Left renal cortex interstitium (tissue), 4 donors: ENCODE results near the gene CCND1. TPM values are rescaled to one million over a fixed set of nuclear protein-coding genes. Genes with fewer than 3 reads are reported as not detected.

Source experiments
- DNase-seq, 4 donors: peaks; one replicate each; pipeline ENCODE4 v3.0.0-alpha.2; 2013; ENCODE audit warnings: low read depth in 4 of 4, low spot score in 2 of 4, missing footprints in 1 of 4
- polyA plus RNA-seq, 4 donors: library from polyadenylated mRNA; unstranded; fragments of 120-200 nt; gene quantifications; one replicate each; pipeline ENCODE4 v1.2.1, GENCODE V29; 2013; ENCODE audit not compliant: insufficient read length in 4 of 4

The CCND1 gene
- polyA plus RNA-seq, 4 donors = 116 to 169 (median 149) TPM

- DNase-seq = no peak
These were observed 1.1 kb upstream of the CCND1 start for GRCh38 chr11:69639831-69640230.

GRCh38 chr11:69640260-69640994 lies 529 bp upstream of the CCND1 start:
- DNase-seq = no peak

GRCh38 chr11:69641681-69642548 lies 959 bp downstream of the CCND1 start:
- DNase-seq = no peak

- DNase-seq = no peak
These were observed 1.6 kb downstream of the CCND1 start for GRCh38 chr11:69642549-69642912.

- no peak for DNase-seq
These were observed 2.1 kb downstream of the CCND1 start for GRCh38 chr11:69642913-69643632.

- DNase-seq = no peak
These were observed 2.7 kb downstream of the CCND1 start for GRCh38 chr11:69643646-69644045.

GRCh38 chr11:69644071-69644961 lies 3.4 kb downstream of the CCND1 start:
- no peak for DNase-seq

- no peak for DNase-seq
These were observed 4.2 kb downstream of the CCND1 start for GRCh38 chr11:69644962-69645675.

GRCh38 chr11:69645801-69646492 lies 5.0 kb downstream of the CCND1 start:
- no peak for DNase-seq

GRCh38 chr11:69646493-69647389 lies 5.8 kb downstream of the CCND1 start:
- no peak for DNase-seq

GRCh38 chr11:69647390-69647748 lies 6.4 kb downstream of the CCND1 start:
- DNase-seq = no peak

- no peak for DNase-seq
These were observed 7.0 kb downstream of the CCND1 start for GRCh38 chr11:69647761-69648497.

- no peak for DNase-seq
These were observed 8.0 kb downstream of the CCND1 start for GRCh38 chr11:69648679-69649575.

GRCh38 chr11:69649576-69649900 lies 8.6 kb downstream of the CCND1 start:
- no peak for DNase-seq

GRCh38 chr11:69650081-69650831 lies 9.3 kb downstream of the CCND1 start:
- no peak for DNase-seq

GRCh38 chr11:69650832-69651344 lies 9.9 kb downstream of the CCND1 start:
- DNase-seq = no peak
